Muscle layer of colon (tissue), 2 donors: Measurements from ENCODE around the gene GLRA3.
"Not testable (repeated sequence)": the region's sequence is repeated elsewhere in the genome, so short reads cannot be mapped to it uniquely, and the experiment has no call there.

Source experiments
- H3K27ac ChIP-seq: one replicate; pipeline ENCODE4 v1.7.0; 2013; ENCODE audit warnings: low read depth, mild to moderate bottlenecking, low read length, moderate library complexity
- H3K27me3 ChIP-seq, 2 donors: one replicate each; pipeline ENCODE4 v1.7.0; 2013; ENCODE audit warnings: low read length in 2 of 2, mild to moderate bottlenecking in 2 of 2; ENCODE audit not compliant: insufficient read depth in 2 of 2, control insufficient read depth in 1 of 2
- H3K36me3 ChIP-seq: one replicate; pipeline ENCODE4 v1.7.0; 2013; ENCODE audit warnings: mild to moderate bottlenecking, low read length; ENCODE audit not compliant: insufficient read depth
- H3K4me1 ChIP-seq: one replicate; pipeline ENCODE4 v1.7.0; 2013; ENCODE audit warnings: mild to moderate bottlenecking, low read length; ENCODE audit not compliant: insufficient read depth
- H3K4me3 ChIP-seq, 2 donors: one replicate each; pipeline ENCODE4 v1.7.0; 2013; ENCODE audit warnings: low read length in 2 of 2, low read depth in 1 of 2, mild to moderate bottlenecking in 1 of 2, moderate library complexity in 1 of 2
- H3K9ac ChIP-seq: one replicate; pipeline ENCODE4 v1.7.0; 2013; ENCODE audit warnings: low read length
- H3K9me3 ChIP-seq: one replicate; pipeline ENCODE4 v1.7.0; 2013; ENCODE audit warnings: mild to moderate bottlenecking, low read length
- donor health status: abdominal sarcoma.
- donor health status: Adenocarcinoma of cecum.

Gene GLRA3

DNA sequence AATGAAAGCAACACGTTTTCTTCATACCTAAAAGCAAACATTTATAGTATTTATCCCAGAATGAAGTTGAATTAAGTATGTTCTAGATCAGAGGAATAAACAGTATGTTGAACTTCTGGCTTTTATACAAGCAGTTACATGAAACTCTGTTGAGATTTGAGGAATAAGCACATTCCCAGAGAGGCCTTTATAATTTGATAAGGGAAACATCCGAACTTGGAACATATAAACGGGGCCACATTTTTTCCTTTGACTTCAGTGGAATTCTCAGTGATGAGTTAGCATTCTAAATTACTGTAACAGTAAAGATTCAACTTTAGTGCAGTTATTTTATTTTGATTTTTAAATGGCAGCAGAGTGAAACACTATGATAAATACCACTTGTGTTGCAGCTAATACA is 119.5 kb downstream of the GLRA3 start:
- Histone ChIP-seq H3K9me3 (no peaks in the 10 kb centered on the region), H3K27ac (no peak overlapping the region), H3K36me3 (no peaks in the 10 kb centered on the region), H3K4me1 (no peaks in the 10 kb centered on the region), H3K9ac (no peak overlapping the region), H3K27me3 (no peaks in the 10 kb centered on the region), H3K4me3 (no peak overlapping the region)

- Histone ChIP-seq H3K27me3 (no peaks in the 10 kb centered on the region), H3K4me1 (no peaks in the 10 kb centered on the region), H3K9ac (no peak overlapping the region), H3K4me3 (no peak overlapping the region), H3K9me3 (no peaks in the 10 kb centered on the region), H3K27ac (no peak overlapping the region), H3K36me3 (no peaks in the 10 kb centered on the region)
Observed at GRCh38 chr4:174708381-174708780, 120.7 kb downstream of the GLRA3 start.

DNA sequence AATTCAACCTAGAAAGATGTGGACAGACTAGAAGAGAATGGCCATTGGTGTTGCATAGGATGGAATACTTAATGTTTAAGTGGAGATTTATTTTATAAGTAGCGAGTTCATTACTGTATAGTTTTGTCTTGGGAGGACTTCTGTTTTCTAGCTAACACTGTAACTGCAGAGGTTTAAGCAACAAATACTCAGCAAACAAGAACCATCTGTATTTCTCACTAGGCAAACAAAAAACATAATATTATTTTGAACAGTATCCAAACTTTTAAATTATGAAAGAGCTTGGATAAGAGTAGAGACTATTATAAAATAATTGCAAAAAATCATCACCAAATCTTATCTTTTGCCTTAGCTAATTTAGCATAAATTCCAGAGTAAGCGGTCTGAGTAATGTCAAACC is 121.1 kb downstream of the GLRA3 start:
- H3K27ac ChIP-seq = no peak overlapping the region
- no peak overlapping the region for H3K9ac ChIP-seq

GRCh38 chr4:174707051-174707676 is 121.9 kb downstream of the GLRA3 start:
- Histone ChIP-seq H3K4me3 (no peak overlapping the region), H3K9ac (no peak overlapping the region), H3K27me3 (no peaks in the 10 kb centered on the region), H3K4me1 (no peaks in the 10 kb centered on the region), H3K9me3 (no peaks in the 10 kb centered on the region), H3K36me3 (no peaks in the 10 kb centered on the region), H3K27ac (peak overlapping the region; percentile 23)

More for the DNA sequence above, 121.1 kb downstream of the GLRA3 start:
- Histone ChIP-seq H3K27me3 (no peaks in the 10 kb centered on the region), H3K36me3 (no peaks in the 10 kb centered on the region), H3K9me3 (no peaks in the 10 kb centered on the region), H3K4me3 (no peak overlapping the region), H3K4me1 (no peaks in the 10 kb centered on the region)

DNA sequence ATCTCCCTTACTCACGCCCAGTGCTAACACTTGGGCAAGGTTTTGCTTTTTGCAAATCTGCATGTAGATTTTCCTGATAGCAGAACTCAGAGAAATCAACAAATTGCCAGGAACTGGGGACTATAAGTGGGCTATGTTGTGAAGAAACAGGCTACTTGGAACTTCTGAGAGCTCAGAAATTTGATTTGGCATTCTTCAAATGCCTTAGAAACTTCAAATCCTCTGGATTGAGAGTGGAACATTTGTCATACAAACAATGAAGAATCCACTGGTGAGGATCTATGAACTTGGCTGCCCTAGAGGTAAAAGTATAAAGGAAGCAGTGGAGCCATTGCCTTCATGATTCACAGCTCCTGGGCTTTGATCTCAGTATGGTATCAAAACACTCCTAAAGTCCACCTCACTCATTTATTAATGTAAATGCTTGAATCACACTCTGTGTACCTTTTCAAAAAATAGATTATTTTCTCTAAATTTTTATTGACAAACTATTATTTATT is 126.0 kb downstream of the GLRA3 start:
- H3K27me3 ChIP-seq = no peaks in the 10 kb centered on the region

DNA sequence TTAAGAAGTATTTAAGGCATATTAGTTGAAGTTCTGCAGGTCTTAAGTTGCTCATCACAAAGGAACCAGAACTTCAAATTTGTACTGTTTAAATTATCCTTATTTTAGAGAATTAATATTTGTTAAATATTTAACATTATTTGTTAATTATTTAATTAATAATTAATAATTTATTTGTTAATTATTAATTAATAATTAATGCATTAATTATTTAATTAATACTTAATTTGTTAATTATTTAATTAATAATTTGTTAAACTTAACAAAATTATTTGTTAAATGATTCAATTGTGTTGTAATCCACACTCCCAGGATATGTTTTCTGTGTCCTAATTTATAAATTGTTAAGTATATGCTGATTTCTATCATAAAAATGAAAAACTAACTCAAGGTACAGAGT is 129.4 kb downstream of the GLRA3 start:
- H3K4me1 ChIP-seq = no peaks in the 10 kb centered on the region
- H3K36me3 ChIP-seq = no peaks in the 10 kb centered on the region
- no peak overlapping the region for H3K4me3 ChIP-seq
- no peak overlapping the region for H3K9ac ChIP-seq
- no peak overlapping the region for H3K27ac ChIP-seq
- H3K27me3 ChIP-seq = no peaks in the 10 kb centered on the region
- no peaks in the 10 kb centered on the region for H3K9me3 ChIP-seq

More for the DNA sequence above, 126.0 kb downstream of the GLRA3 start:
- H3K27ac ChIP-seq = no peak overlapping the region
- H3K9ac ChIP-seq = no peak overlapping the region
- H3K36me3 ChIP-seq = no peaks in the 10 kb centered on the region
- no peak overlapping the region for H3K4me3 ChIP-seq
- H3K9me3 ChIP-seq = no peaks in the 10 kb centered on the region
- H3K4me1 ChIP-seq = no peaks in the 10 kb centered on the region

GRCh38 chr4:174697896-174698295 is 131.2 kb downstream of the GLRA3 start:
- Histone ChIP-seq H3K27me3 (no peaks in the 10 kb centered on the region), H3K9ac (no peak overlapping the region), H3K36me3 (no peaks in the 10 kb centered on the region), H3K9me3 (no peaks in the 10 kb centered on the region), H3K4me1 (no peaks in the 10 kb centered on the region), H3K27ac (no peak overlapping the region), H3K4me3 (no peak overlapping the region)

DNA sequence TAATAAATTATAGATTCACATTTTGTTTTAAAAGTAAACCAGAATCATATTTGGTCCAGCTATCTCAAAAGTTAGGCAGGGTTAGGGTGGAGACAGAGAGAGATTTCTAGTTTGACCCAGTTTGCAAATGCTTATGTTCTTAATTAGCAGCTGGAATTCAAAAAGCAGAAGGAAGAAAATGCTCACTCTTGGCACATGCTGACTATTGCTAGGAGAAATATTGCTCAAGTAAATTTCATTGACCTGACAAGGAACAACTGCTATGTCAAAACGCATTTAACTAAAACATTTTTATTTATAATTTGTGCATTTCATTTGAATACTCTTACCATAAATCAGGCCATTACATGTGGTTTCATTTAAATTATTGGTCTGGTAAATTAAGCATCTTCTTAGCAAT is 131.8 kb downstream of the GLRA3 start:
- no peaks in the 10 kb centered on the region for H3K9me3 ChIP-seq
- no peaks in the 10 kb centered on the region for H3K4me1 ChIP-seq
- no peak overlapping the region for H3K9ac ChIP-seq
- no peaks in the 10 kb centered on the region for H3K27me3 ChIP-seq
- H3K27ac ChIP-seq = no peak overlapping the region
- no peaks in the 10 kb centered on the region for H3K36me3 ChIP-seq
- no peak overlapping the region for H3K4me3 ChIP-seq

GRCh38 chr4:174696657-174697056 is 132.4 kb downstream of the GLRA3 start:
- Histone ChIP-seq H3K4me3 (no peak overlapping the region), H3K36me3 (no peaks in the 10 kb centered on the region), H3K4me1 (no peaks in the 10 kb centered on the region), H3K9me3 (no peaks in the 10 kb centered on the region), H3K9ac (no peak overlapping the region), H3K27ac (no peak overlapping the region), H3K27me3 (no peaks in the 10 kb centered on the region)

DNA sequence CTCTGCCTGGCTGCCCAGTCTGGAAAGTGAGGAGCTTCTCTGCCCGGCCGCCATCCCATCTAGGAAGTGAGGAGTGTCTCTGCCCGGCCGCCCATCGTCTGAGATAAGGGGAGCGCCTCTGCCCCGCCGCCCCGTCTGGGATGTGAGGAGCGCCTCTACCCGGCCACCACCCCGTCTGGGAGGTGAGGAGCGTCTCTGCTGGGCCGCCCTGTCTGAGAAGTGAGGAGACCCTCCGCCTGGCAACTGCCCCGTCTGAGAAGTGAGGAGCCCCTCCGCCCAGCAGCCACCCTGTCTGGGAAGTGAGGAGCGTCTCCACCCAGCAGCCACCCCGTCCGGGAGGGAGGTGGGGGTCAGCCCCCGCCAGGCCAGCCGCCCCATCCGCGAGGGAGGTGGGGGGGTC is 137.2 kb downstream of the GLRA3 start:
- H3K9me3 ChIP-seq, H3K9ac ChIP-seq, H3K4me1 ChIP-seq, H3K4me3 ChIP-seq, H3K27me3 ChIP-seq, H3K27ac ChIP-seq, H3K36me3 ChIP-seq: not testable (repeated sequence)

- H3K9me3 ChIP-seq = no peaks in the 10 kb centered on the region
- H3K27ac ChIP-seq = no peak overlapping the region
- no peak overlapping the region for H3K4me3 ChIP-seq
- no peak overlapping the region for H3K9ac ChIP-seq
- no peaks in the 10 kb centered on the region for H3K27me3 ChIP-seq
- H3K36me3 ChIP-seq = no peaks in the 10 kb centered on the region
- no peaks in the 10 kb centered on the region for H3K4me1 ChIP-seq
Observed at GRCh38 chr4:174690665-174691064, 138.4 kb downstream of the GLRA3 start.

DNA sequence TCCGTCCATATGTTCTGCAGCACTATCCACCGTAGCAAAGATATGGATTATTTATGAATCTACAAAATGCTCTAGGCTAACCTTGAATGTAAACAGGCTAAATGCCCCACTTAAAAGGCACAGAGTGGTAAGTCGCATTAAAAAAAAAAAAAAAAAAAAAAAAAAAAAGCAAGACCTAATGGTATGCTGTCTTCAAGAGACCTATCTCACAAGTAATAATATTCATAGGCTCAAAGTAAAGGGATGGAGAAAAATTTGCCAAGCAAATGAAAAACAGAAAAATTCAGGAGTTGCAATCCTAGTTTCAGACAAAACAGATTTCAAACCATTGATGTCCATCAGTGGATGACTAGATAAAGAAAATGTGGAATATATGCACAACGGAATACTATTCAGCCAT is 139.4 kb downstream of the GLRA3 start:
- Histone ChIP-seq H3K9me3 (no peaks in the 10 kb centered on the region), H3K27ac (no peak overlapping the region), H3K4me3 (no peak overlapping the region), H3K4me1 (no peaks in the 10 kb centered on the region), H3K36me3 (no peaks in the 10 kb centered on the region), H3K9ac (no peak overlapping the region), H3K27me3 (no peaks in the 10 kb centered on the region)
